Liver (tissue), 3 donors: Measurements from ENCODE around the gene UBE3C.

Experiments used
- EGR1 ChIP-seq, 2 donors: IDR thresholded peaks; 2 replicates each; pipeline ENCODE4 v1.6.1; 2016 to 2018; ENCODE audit warnings: antibody characterized with exemption in 2 of 2, low read depth in 2 of 2
- GABPA ChIP-seq, 2 donors: IDR thresholded peaks in 1 of 2; conservative IDR thresholded peaks in 1 of 2; 2 replicates each; pipeline ENCODE4 v1.6.1; 2016; ENCODE audit warnings: antibody characterized with exemption in 2 of 2, mild to moderate bottlenecking in 1 of 2, moderate library complexity in 1 of 2
- JUND ChIP-seq, 2 donors: IDR thresholded peaks; 2 replicates each; pipeline ENCODE4 v1.6.1; 2016; ENCODE audit warnings: antibody characterized with exemption in 2 of 2
- MAX ChIP-seq: IDR thresholded peaks from 2 replicates; pipeline ENCODE4 v1.6.1; 2016; ENCODE audit warnings: antibody characterized with exemption
- RAD21 ChIP-seq, 2 donors: IDR thresholded peaks; 2 replicates each; pipeline ENCODE4 v1.6.1; 2016; ENCODE audit warnings: antibody characterized with exemption in 2 of 2, mild to moderate bottlenecking in 2 of 2
- REST ChIP-seq: IDR thresholded peaks from 2 replicates; pipeline ENCODE4 v1.6.1; 2016; ENCODE audit warnings: antibody characterized with exemption, mild to moderate bottlenecking
- SP1 ChIP-seq: IDR thresholded peaks from 2 replicates; pipeline ENCODE4 v1.6.1; 2018; ENCODE audit warnings: antibody characterized with exemption, mild to moderate bottlenecking
- TAF1 ChIP-seq: conservative IDR thresholded peaks from 2 replicates; pipeline ENCODE4 v1.6.1; 2016; ENCODE audit warnings: antibody characterized with exemption, mild to moderate bottlenecking
- YY1 ChIP-seq: IDR thresholded peaks from 2 replicates; pipeline ENCODE4 v1.6.1; 2016; ENCODE audit warnings: antibody characterized with exemption, mild to moderate bottlenecking
- TF ChIP-seq, protein P1 (sequence below): fragments of 150-350 bp; IDR thresholded peaks from 2 replicates; pipeline ENCODE4 v1.5.1; 2017; ENCODE audit warnings: improper control_type of control experiment, low read depth, low read length; ENCODE audit not compliant: missing input control
- TF ChIP-seq, protein P2 (sequence below): IDR thresholded peaks from 2 replicates; pipeline ENCODE4 v1.6.1; 2016; ENCODE audit warnings: antibody characterized with exemption
- donor health status: healthy.
- donor health status: healthy.

GRCh38 chr7:157122800-157123495, 15.8 kb upstream of the UBE3C start:
- TF ChIP-seq JUND (IDR thresholded peaks at IDR 0.05) (no peak), EGR1 (IDR thresholded peaks at IDR 0.05; ENCODE audit: low read depth in 2 of 2) (no peak), YY1 (no peak), MAX (no peak), REST (no peak), GABPA (IDR thresholded peaks at IDR 0.05 in 1 of 2, conservative IDR thresholded peaks at IDR 0.05 in 1 of 2) (no peak), TAF1 (no peak), SP1 (no peak), RAD21 (IDR thresholded peaks at IDR 0.05) (no peak)
- TF ChIP-seq, protein P1, sequence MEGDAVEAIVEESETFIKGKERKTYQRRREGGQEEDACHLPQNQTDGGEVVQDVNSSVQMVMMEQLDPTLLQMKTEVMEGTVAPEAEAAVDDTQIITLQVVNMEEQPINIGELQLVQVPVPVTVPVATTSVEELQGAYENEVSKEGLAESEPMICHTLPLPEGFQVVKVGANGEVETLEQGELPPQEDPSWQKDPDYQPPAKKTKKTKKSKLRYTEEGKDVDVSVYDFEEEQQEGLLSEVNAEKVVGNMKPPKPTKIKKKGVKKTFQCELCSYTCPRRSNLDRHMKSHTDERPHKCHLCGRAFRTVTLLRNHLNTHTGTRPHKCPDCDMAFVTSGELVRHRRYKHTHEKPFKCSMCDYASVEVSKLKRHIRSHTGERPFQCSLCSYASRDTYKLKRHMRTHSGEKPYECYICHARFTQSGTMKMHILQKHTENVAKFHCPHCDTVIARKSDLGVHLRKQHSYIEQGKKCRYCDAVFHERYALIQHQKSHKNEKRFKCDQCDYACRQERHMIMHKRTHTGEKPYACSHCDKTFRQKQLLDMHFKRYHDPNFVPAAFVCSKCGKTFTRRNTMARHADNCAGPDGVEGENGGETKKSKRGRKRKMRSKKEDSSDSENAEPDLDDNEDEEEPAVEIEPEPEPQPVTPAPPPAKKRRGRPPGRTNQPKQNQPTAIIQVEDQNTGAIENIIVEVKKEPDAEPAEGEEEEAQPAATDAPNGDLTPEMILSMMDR: no peak
- TF ChIP-seq, protein P2, sequence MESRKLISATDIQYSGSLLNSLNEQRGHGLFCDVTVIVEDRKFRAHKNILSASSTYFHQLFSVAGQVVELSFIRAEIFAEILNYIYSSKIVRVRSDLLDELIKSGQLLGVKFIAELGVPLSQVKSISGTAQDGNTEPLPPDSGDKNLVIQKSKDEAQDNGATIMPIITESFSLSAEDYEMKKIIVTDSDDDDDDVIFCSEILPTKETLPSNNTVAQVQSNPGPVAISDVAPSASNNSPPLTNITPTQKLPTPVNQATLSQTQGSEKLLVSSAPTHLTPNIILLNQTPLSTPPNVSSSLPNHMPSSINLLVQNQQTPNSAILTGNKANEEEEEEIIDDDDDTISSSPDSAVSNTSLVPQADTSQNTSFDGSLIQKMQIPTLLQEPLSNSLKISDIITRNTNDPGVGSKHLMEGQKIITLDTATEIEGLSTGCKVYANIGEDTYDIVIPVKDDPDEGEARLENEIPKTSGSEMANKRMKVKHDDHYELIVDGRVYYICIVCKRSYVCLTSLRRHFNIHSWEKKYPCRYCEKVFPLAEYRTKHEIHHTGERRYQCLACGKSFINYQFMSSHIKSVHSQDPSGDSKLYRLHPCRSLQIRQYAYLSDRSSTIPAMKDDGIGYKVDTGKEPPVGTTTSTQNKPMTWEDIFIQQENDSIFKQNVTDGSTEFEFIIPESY: no peak
